Esophagus squamous epithelium (tissue), 4 donors: ENCODE results near the gene RUNDC1.

Experiments
- CTCF ChIP-seq, 6 experiments: fragments of 450-650 bp in 4 of 6; fragments of 200-600 bp in 2 of 6; sonication (generic) in 2 of 6; IDR thresholded peaks; one replicate each; pipeline ENCODE4 v1.5.1; 2016 to 2019; ENCODE audit warnings: antibody characterized with exemption in 6 of 6, mild to moderate bottlenecking in 4 of 6, moderate library complexity in 4 of 6
- POLR2A ChIP-seq, 4 donors: fragments of 450-650 bp; IDR thresholded peaks; one replicate each; pipeline ENCODE4 v1.6.1; 2017; ENCODE audit warnings: antibody characterized with exemption in 4 of 4, mild to moderate bottlenecking in 4 of 4, moderate library complexity in 3 of 4

- peak in 1 of 6 experiments; percentile 3 for TF ChIP-seq CTCF (IDR thresholded peaks at IDR 0.05)
- peak in 1 of 4 donors; percentile 63 for TF ChIP-seq POLR2A (IDR thresholded peaks at IDR 0.05)
These were observed 41.6 kb downstream of the RUNDC1 start, which contains the start of gene VAT1 for GRCh38 chr17:43021741-43022512.
